ENCODE data around the gene ZNF106. TPM values are rescaled to one million over a fixed set of nuclear protein-coding genes. Genes with fewer than 3 reads are reported as not detected.

Gene ZNF106
- total and polyA plus RNA-seq, 2 experiments from 2014 or later, result 35.7 to 43.8 TPM

DNA sequence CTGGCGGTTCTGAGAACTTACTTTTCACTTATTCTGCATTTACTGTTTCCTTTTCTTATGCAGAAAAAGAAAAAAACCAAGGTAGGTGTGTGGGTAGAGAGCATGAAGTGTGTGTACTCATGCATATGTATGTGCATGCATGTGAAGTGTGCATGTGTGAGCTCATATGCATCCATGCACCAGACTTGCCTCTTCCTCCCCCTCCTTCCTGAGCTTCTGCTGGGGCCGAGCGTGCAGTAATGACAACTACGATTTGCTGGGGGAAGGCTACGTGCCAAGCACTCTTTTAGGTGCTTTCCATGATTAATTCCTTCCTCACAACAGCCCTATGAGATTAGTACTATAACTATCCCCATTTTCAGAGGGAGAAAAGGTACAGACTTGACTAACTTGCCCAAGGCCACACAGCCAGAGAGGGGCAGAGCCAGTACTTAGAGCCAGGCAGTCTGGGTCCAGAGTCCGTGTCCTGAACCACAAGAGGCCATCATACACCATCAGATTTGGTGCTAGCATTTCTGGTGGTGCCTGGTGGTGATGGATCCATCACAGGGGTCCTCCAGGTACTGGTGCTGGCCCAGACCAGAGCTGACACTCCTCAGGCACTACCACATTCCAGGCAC is 85.0 kb downstream of the ZNF106 start:
- no peak for DNase-seq
- H4K20me1 ChIP-seq (ENCODE audit: insufficient read depth), result no peaks in the 10 kb centered on the region
- no peak overlapping the region for H3K4me3 ChIP-seq
- TF ChIP-seq EZH2phosphoT487 (IDR thresholded peaks at IDR 0.05; ENCODE audit: insufficient read depth, low read depth), result no peak
- TF ChIP-seq EZH2 (IDR thresholded peaks at IDR 0.05; ENCODE audit: insufficient read depth, poor library complexity, severe bottlenecking), result no peak
- no peaks in the 10 kb centered on the region for H3K9me2 ChIP-seq (ENCODE audit: insufficient read depth)
- no peak overlapping the region for H3K27ac ChIP-seq
- H3K9me3 ChIP-seq (ENCODE audit: low read depth), result no peaks in the 10 kb centered on the region
- in situ Hi-C loops (cut with MboI), result no loop called here
- 63 to 69% methylated on average over 6 of the region's 6 CpGs for WGBS, 2 experiments (ENCODE audit: low coverage in 1 of 2, low lambda C conversion rate in 2 of 2, missing lambda C conversion rate in 2 of 2)
- no peak overlapping the region for H3K4me2 ChIP-seq (ENCODE audit: unreplicated experiment)
- no peaks in the 10 kb centered on the region; the same call in 1 of the 2 replicates for H3K36me3 ChIP-seq (ENCODE audit: low read depth)
- H2AFZ ChIP-seq, result no peak overlapping the region
- H3K27me3 ChIP-seq (replicated peaks; ENCODE audit: insufficient read depth), result no peaks in the 10 kb centered on the region
- H3K4me1 ChIP-seq (ENCODE audit: insufficient read depth), result no peaks in the 10 kb centered on the region
- no peak overlapping the region for H3K9ac ChIP-seq
- no peaks in the 10 kb centered on the region for H3F3A ChIP-seq (ENCODE audit: insufficient read depth)
- no peaks in the 10 kb centered on the region for H3K79me2 ChIP-seq (ENCODE audit: insufficient read depth)

- Histone ChIP-seq H3K9ac (no peak overlapping the region), H3K4me2 (ENCODE audit: unreplicated experiment) (no peak overlapping the region), H3K27me3 (replicated peaks; ENCODE audit: insufficient read depth) (no peaks in the 10 kb centered on the region), H3K27ac (no peak overlapping the region), H3K36me3 (ENCODE audit: low read depth) (peaks cover 3% of the 10 kb centered on the region; the same call in 1 of the 2 replicates), H2AFZ (no peak overlapping the region), H3K4me3 (no peak overlapping the region), H3K9me3 (ENCODE audit: low read depth) (no peaks in the 10 kb centered on the region), H3F3A (ENCODE audit: insufficient read depth) (no peaks in the 10 kb centered on the region), H3K4me1 (ENCODE audit: insufficient read depth) (no peaks in the 10 kb centered on the region), H4K20me1 (ENCODE audit: insufficient read depth) (no peaks in the 10 kb centered on the region), H3K79me2 (ENCODE audit: insufficient read depth) (no peaks in the 10 kb centered on the region), H3K9me2 (ENCODE audit: insufficient read depth) (no peaks in the 10 kb centered on the region)
- in situ Hi-C loops (cut with MboI), result no loop called here
- 76 to 84% methylated on average over 11 to 12 of the region's 12 CpGs for WGBS, 2 experiments (ENCODE audit: low coverage in 1 of 2, low lambda C conversion rate in 2 of 2, missing lambda C conversion rate in 2 of 2)
- no peak for DNase-seq
- TF ChIP-seq EZH2phosphoT487 (IDR thresholded peaks at IDR 0.05; ENCODE audit: insufficient read depth, low read depth) (no peak), EZH2 (IDR thresholded peaks at IDR 0.05; ENCODE audit: insufficient read depth, poor library complexity, severe bottlenecking) (no peak)
These were observed 86.3 kb downstream of the ZNF106 start for GRCh38 chr15:42404461-42405235.

DNA sequence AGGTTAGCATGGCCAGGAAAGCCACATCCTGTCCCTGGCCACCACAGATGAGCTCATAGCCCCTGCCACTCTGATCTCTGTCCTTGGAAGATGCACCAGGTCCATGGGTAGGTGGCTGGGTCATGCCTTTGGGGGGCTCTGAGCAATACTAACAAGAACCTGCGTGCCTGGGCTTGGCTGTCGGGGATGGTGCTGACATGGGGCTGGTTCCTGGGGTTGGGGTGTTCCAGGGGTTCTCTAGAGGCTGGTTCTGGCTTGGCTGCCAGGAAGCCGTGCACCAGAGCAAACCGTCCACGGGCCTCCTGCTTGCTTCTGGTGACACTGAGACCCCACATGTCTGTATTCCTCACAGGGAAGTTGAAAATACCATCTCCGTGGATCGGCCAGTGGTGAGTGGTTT is 87.6 kb downstream of the ZNF106 start:
- Histone ChIP-seq H3K27ac (no peak overlapping the region), H3K9ac (no peak overlapping the region), H3K79me2 (ENCODE audit: insufficient read depth) (no peaks in the 10 kb centered on the region), H3F3A (ENCODE audit: insufficient read depth) (no peaks in the 10 kb centered on the region), H3K9me2 (ENCODE audit: insufficient read depth) (no peaks in the 10 kb centered on the region), H3K4me3 (no peak overlapping the region), H3K4me1 (ENCODE audit: insufficient read depth) (no peaks in the 10 kb centered on the region), H4K20me1 (ENCODE audit: insufficient read depth) (no peaks in the 10 kb centered on the region), H3K9me3 (ENCODE audit: low read depth) (no peaks in the 10 kb centered on the region), H3K4me2 (ENCODE audit: unreplicated experiment) (no peak overlapping the region), H3K36me3 (ENCODE audit: low read depth) (0 out of 2 replicates have a peak, but pooled peaks cover 3% of the 10 kb centered on the region), H2AFZ (no peak overlapping the region), H3K27me3 (replicated peaks; ENCODE audit: insufficient read depth) (no peaks in the 10 kb centered on the region)
- TF ChIP-seq EZH2phosphoT487 (IDR thresholded peaks at IDR 0.05; ENCODE audit: insufficient read depth, low read depth) (no peak), EZH2 (IDR thresholded peaks at IDR 0.05; ENCODE audit: insufficient read depth, poor library complexity, severe bottlenecking) (no peak)
- 96 to 98% methylated on average over 7 of the region's 7 CpGs for WGBS, 2 experiments (ENCODE audit: low coverage in 1 of 2, low lambda C conversion rate in 2 of 2, missing lambda C conversion rate in 2 of 2)
- no peak for DNase-seq
- in situ Hi-C loops (cut with MboI), result no loop called here

DNA sequence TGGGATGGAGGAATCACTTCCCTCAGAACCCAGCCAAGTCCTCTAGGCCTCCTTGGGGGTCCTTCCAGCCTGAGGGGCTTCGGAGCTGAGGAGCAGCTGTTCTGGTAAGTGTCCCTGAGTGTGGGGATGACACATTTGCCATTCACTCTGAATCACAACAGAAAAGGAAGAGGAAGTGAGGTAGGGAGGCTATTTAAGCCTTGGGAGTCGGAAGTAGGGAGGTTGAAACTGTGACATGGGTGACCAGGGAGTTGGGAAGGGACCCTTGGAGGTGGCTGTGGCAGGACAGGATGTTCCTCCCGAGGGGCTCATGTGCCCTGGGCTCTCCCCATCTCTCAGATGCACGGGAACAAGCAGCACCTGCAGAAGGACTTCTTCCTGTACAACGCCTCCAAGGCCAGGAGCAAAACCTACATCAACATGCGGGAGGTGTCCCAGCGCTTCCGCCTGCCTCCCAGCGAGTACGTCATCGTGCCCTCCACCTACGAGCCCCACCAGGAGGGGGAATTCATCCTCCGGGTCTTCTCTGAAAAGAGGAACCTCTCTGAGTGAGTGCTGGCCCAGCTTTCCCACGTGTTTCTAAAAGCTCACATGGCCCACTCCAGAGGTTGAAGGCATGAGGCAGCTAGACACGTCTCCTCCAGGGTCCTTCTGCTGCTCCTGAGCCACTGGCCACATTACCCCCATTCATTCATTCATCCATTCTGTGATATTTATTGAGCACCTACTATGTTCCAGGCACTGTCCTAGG is 88.3 kb downstream of the ZNF106 start:
- in situ Hi-C loops (cut with MboI), result no loop called here
- 87 to 88% methylated on average over 15 of the region's 15 CpGs for WGBS, 2 experiments (ENCODE audit: low coverage in 1 of 2, low lambda C conversion rate in 2 of 2, missing lambda C conversion rate in 2 of 2)
- H4K20me1 ChIP-seq (ENCODE audit: insufficient read depth), result no peaks in the 10 kb centered on the region

More for the DNA sequence above, 88.3 kb downstream of the ZNF106 start:
- Histone ChIP-seq H2AFZ (no peak overlapping the region), H3K9ac (no peak overlapping the region), H3K27me3 (replicated peaks; ENCODE audit: insufficient read depth) (no peaks in the 10 kb centered on the region), H3K27ac (no peak overlapping the region), H3K4me3 (no peak overlapping the region), H3K4me1 (ENCODE audit: insufficient read depth) (no peaks in the 10 kb centered on the region), H3K79me2 (ENCODE audit: insufficient read depth) (no peaks in the 10 kb centered on the region), H3K4me2 (ENCODE audit: unreplicated experiment) (no peak overlapping the region), H3K9me3 (ENCODE audit: low read depth) (no peaks in the 10 kb centered on the region), H3F3A (ENCODE audit: insufficient read depth) (no peaks in the 10 kb centered on the region), H3K9me2 (ENCODE audit: insufficient read depth) (no peaks in the 10 kb centered on the region), H3K36me3 (ENCODE audit: low read depth) (0 out of 2 replicates have a peak, but pooled peaks cover 3% of the 10 kb centered on the region)
- TF ChIP-seq EZH2phosphoT487 (IDR thresholded peaks at IDR 0.05; ENCODE audit: insufficient read depth, low read depth) (no peak), EZH2 (IDR thresholded peaks at IDR 0.05; ENCODE audit: insufficient read depth, poor library complexity, severe bottlenecking) (no peak)
- DNase-seq, result no peak

All from GM23248 (cell line).